Muscle of arm (tissue), 14 donors: Measurements from ENCODE around the gene THUMPD2. TPM values are rescaled to one million over a fixed set of nuclear protein-coding genes. Genes with fewer than 3 reads are reported as not detected.
"Not testable (repeated sequence)": the region's sequence is repeated elsewhere in the genome, so short reads cannot be mapped to it uniquely, and the experiment has no call there.

Experiments
- DNase-seq: peaks from one replicate; pipeline ENCODE4 v3.0.0-alpha.2; 2013
- long read RNA-seq, 11 donors: transcript quantifications; one replicate each; lab custom pipeline, GENCODE V29; 2026
- polyA plus RNA-seq, 12 donors: library from polyadenylated mRNA; unstranded; fragments of 120-200 nt; gene quantifications; one replicate each; pipeline ENCODE4 v1.2.1, GENCODE V29; 2013; ENCODE audit not compliant: insufficient read length in 12 of 12

Gene THUMPD2
- polyA plus RNA-seq = 10 to 100 TPM in 11 of 12 donors, not detected in 1; 13.3 to 28.2 (median 18.3) TPM
- long read RNA-seq, donor 1, partial matches to known transcripts = 10 of 14 reads
- long read RNA-seq, donor 1, other reads (novel, unspliced or antisense) = 0 of 14 reads
- long read RNA-seq, donor 2, partial matches to known transcripts = 0 of 6 reads
- long read RNA-seq, donor 2, other reads (novel, unspliced or antisense) = 0 of 6 reads
- long read RNA-seq, donor 3, partial matches to known transcripts = 0 of 1 reads
- long read RNA-seq, donor 3, other reads (novel, unspliced or antisense) = 0 of 1 reads
- long read RNA-seq, donor 4 = 0 reads
- long read RNA-seq, donor 5, partial matches to known transcripts = 0 of 5 reads
- long read RNA-seq, donor 5, other reads (novel, unspliced or antisense) = 0 of 5 reads
- long read RNA-seq, donor 6, partial matches to known transcripts = 0 of 3 reads
- long read RNA-seq, donor 6, other reads (novel, unspliced or antisense) = 0 of 3 reads
- long read RNA-seq, donor 7, partial matches to known transcripts = 0 of 2 reads
- long read RNA-seq, donor 7, other reads (novel, unspliced or antisense) = 0 of 2 reads
- long read RNA-seq, donor 8, partial matches to known transcripts = 0 of 2 reads
- long read RNA-seq, donor 8, other reads (novel, unspliced or antisense) = 0 of 2 reads
- long read RNA-seq, donor 9, partial matches to known transcripts = 0 of 2 reads
- long read RNA-seq, donor 9, other reads (novel, unspliced or antisense) = 0 of 2 reads
- long read RNA-seq, donor 10, partial matches to known transcripts = 5 of 10 reads
- long read RNA-seq, donor 10, other reads (novel, unspliced or antisense) = 0 of 10 reads
- long read RNA-seq, donor 11, partial matches to known transcripts = 0 of 1 reads
- long read RNA-seq, donor 11, other reads (novel, unspliced or antisense) = 0 of 1 reads

DNA sequence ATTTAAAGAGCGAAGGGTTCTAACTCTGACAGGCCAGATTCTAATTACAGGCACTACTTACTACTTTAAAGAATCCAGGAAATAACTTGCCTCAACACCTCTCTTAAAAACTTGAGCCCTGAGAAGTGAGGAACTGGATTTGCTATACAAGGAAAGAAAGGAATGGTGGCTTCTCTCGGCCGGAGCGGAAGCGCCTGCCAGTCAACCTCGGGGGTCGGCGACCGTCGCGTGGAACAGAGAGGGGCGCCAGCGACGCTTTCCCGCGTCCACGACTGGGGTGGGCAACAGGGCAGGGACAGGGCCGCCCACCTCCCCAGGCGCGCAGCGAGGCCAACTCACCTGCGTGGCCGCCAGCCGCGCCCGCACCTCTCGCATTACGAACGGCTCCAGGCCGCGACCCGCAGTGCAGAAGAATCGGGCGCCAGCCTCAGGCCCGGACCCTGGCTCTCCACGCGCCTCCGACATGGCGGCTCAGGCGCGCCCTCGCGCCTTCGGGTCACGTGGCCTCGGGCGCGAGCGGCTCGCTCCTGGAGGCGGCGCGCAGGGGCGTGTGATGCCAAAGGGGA, at the start of gene THUMPD2:
Gene THUMPD2 (minus strand): TSS at position 484 of the 566 bp plus-strand sequence. CDS start 19 bp downstream, at position 465.
- peak; percentile 71 for DNase-seq

- no peak for DNase-seq
Observed at GRCh38 chr2:39821871-39822270, 42.8 kb upstream of the THUMPD2 start.

GRCh38 chr2:39816845-39817244, 37.8 kb upstream of the THUMPD2 start:
- DNase-seq = no peak

- DNase-seq = no peak
Observed at GRCh38 chr2:39816428-39816827, 37.4 kb upstream of the THUMPD2 start.

DNA sequence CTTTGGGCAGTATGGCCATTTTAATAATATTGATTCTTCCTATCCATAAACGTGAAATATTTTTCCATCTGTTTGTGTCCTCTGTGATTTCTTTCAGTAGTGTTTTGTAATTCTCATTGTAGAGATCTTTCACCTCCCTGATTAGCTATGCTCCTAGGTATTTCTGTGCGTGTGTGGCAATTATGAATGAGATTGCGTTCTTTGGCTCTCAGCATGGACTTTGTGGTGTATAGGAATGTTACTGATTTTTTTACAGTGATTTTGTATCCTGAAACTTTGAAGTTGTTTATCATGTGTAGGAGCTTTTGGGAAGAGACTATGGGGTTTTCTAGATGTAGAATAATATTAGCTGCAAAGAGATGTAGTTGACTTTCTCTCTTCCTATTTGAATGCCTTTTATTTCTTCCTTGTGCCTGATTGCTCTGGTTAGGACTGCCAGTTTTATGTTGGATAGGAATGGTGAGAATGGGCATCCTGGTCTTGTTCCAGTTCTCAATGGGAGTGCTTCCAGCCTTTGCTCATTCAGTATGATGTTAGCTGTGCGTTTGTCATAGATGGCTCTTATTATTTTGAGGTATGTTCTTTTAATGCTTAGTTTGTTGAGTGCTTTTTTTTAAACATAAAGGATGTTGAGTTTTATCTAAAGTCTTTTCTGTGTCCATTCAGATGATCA, 27.0 kb upstream of the THUMPD2 start:
- no peak for DNase-seq

DNA sequence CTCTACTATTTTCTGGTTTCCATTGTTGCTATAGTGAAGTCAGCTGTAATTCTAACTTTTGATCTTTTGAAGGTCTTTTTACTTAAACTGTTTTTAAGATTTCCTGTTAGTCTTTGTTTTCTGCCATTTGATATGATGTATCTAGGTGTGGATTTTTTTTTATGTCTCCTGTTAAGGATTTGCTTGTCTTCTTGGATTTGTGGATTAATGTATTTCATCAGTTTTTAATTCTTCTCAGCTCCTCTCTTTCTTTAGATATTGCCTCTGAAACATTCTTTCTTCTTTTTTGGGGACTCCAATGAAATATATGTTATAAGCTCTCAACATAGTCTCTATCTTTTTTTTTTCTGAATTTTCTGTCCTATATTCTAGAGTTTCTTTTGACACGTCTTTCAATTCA, 24.8 kb upstream of the THUMPD2 start:
- DNase-seq = no peak

GRCh38 chr2:39800752-39801151, 21.7 kb upstream of the THUMPD2 start:
- DNase-seq = no peak

- DNase-seq = no peak
Observed at GRCh38 chr2:39796134-39796533, 17.1 kb upstream of the THUMPD2 start.

DNA sequence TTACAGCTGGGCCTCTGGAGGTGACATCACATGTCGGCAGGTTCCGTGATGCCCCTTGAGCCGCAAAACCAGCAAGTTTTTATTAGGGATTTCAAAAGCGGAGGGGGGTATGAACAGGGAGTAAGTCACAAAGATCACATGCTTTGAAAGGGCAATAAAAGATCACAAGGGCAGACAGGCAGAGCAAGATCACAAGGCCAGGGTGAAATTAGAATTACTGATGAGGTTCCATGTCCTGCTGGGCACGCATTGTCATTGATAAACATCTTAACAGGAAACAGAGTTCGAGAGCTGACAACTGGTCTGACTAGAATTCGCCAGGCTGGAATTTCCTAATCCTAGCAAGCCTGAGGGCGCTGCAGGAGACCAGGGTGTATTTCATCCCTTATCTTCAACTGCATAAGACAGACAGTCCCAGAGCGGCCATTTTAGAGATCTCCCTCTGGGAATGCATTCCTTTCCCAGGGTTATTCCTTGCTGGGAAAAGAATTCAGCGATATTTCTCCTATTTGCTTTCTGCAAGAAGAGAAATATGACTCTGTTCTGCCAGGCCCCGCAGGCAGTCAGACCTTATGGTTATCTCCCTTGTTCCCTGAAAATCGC, 11.3 kb upstream of the THUMPD2 start:
- not testable (repeated sequence) for DNase-seq

DNA sequence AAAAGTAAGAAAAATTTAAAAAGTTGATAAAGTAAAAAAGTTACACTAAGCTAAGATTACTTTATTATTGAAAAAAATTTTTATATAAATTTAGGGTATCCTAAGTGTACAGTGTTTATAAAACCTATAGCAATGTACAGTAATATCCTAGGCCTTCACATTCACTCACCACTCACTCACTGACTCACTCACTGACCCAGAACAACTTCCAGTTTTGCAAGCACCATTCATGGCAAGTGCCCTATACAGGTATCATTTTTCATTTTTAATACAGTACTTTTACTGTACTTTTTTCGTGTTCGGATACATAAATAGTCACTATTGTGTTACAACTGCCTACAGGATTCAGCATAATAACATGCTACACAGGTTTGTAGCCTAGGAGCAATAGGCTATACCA, 8.9 kb upstream of the THUMPD2 start:
- no peak for DNase-seq

- no peak for DNase-seq
Observed at GRCh38 chr2:39786761-39787522, 7.9 kb upstream of the THUMPD2 start.

- DNase-seq = no peak
Observed at GRCh38 chr2:39782591-39782990, 3.5 kb upstream of the THUMPD2 start.

- no peak for DNase-seq
Observed at GRCh38 chr2:39781697-39782096, 2.6 kb upstream of the THUMPD2 start.

DNA sequence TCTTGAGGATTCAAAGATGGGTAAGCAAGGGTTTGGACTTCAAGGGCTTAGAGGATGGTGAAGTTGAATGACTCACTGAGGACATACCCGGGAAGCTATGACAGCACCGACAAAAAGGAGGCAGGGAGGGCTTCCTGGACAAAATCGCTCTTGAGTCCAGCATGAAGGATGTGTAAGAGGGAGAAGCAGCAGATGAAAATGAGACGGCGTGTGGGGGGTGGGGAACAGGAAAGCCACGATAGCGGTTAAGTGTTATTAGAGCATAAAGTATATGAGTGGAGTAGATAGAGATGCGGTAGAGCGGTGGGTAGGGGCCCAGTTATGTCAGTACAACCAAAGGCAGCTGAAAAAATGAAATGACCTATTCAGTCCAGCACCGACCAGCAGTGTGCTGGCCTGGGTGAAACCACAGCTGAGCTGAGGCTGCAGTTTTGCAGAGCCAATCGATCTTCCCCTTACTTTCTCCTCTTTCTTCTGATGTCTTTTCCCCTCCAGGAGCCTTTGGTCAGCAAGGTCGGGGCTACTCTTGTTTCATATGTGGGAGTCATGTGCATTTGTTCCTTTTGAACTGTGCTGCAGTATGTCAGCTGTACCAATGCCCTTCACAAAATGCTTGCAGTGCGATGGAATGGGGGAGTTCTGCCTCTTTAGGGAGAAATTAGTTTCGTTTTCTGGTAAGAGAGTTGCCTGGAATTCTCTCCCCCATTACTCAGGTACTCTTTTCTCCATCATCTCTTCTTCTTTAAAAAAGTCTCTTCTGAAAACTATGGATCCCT, 2.0 kb upstream of the THUMPD2 start:
- DNase-seq = no peak

- no peak for DNase-seq
Observed at GRCh38 chr2:39779927-39780326, 869 bp upstream of the THUMPD2 start.

DNA sequence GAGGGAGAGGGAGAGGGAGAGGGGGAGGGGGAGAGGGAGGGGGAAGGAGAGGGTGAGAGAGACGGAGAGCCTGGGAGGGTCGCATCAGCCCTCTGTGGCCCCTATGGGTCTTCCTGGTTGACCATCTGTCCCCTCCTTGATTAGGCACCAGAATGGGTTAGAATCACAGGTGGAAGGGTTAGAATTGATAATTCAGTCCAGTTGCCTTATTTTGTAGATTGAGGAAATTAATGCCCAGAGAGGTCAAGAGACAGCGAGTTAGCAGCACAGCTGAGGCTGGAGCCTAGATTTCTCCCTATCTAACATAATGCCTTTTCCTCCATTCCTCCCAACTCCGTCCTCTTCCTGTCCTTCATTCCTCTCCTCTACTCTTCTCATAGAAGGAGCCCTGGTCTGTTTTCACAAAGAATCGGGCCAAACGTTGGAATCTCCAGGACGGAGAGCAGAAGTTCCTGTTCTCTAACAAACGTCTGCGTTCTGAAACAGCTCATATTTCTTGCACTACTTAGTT, 338 bp upstream of the THUMPD2 start:
- DNase-seq = no peak

- no peak for DNase-seq
Observed at GRCh38 chr2:39778233-39778632, 825 bp downstream of the THUMPD2 start.

DNA sequence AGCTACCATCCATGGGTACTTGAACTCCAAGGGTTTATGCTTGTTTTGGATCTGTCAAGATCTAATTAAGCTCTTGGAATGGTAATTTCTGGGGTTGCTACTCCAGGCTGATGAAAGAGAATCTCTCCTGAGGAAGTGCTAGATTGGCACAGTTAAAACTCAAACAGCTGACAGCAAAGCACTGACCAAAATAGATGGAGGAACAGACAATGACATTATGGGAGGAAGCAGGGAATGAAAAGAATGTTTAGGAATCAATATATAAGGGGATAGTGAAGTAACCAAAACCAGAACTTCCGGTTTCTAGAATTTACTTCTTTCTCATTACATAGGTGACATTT, 6.3 kb downstream of the THUMPD2 start:
- no peak for DNase-seq

DNA sequence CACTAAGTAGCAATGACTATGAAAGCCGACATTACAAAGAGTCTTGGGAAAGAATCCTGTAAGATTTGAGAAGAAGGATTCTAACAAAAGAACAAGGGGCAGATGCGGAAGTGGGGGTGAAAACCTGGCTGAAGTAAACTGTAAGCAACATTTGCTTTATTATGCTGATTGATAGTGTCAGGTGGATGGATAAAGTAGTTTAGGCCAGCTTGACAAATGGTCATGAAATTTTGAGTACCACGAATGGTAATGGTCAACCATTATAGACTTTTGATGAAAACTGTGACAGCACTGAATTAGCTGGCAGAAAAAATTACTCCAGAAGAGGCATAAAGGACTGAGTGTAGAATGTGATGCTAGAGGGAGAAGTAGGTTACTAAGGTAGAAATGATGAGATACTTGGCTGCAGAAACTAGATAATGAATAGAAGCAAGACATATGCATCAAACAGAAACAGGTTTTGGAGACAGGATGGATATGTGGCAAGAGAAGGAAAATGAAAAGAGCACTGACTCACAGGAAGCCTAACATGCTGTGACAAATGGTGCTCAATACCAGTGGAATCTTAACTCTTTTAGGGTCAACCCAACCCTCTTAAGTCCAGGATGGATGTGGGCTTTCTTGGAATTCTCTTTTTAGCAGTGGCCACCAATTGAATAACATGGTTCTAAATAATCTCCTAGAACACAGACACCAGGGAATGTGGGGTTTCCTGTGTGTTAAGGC, 6.8 kb downstream of the THUMPD2 start:
- no peak for DNase-seq
